HT-29 (cell line): ENCODE data around the gene PPT2. TPM values are rescaled to one million over a fixed set of nuclear protein-coding genes. Genes with fewer than 3 reads are reported as not detected.
"Not testable (repeated sequence)": the region's sequence is repeated elsewhere in the genome, so short reads cannot be mapped to it uniquely, and the experiment has no call there.

Experiments
- DNase-seq: peaks from one replicate; pipeline ENCODE4 v3.0.0-alpha.2; 2015; ENCODE audit warnings: low spot score
- total RNA-seq: library from RNA; depleted of rRNA; stranded (reverse); fragments of >200 nt; shearing (Covaris generic); gene quantifications from 2 replicates; pipeline ENCODE4 v1.2.3, GENCODE V29; 2014

Gene PPT2
- total RNA-seq, 1 experiment from 2014 or later, result 56.2 TPM

DNA sequence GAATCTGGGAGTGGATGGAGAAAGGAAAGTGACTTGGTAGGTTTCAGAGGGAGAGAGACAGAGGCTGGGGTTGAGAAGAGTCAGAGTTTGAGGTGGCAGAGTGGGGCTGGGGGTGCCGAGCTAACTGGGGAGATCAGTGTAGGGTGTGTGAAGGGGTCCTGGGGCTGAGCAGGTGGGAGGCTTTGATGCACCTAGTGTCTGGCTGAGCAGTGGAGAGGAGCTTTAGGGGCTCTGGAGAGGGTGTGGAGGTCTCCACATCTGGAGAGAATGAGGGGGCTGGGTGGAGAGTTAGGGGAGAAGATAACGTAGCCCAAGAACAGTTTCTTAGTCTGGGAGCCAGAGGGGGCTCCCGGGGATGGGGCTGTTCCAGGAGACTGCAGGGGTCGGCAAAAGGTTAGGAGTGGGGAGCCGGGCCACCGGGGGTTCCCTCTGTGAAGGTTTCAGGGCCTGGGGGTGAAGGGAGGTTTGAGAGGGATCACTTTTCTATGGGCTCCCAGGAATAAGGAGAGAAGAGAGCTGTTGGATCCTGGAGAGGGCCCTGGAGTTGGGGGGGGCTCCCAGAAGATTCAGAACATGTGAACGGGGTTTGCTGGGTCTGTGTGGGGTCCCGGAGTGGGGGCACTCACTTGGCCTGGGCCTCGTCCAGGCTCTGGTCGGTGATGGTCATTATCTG is 35.3 kb downstream of the PPT2 start:
- no peak for DNase-seq

- DNase-seq, result no peak
Measured at GRCh38 chr6:32189742-32190053, 35.8 kb downstream of the PPT2 start.

DNA sequence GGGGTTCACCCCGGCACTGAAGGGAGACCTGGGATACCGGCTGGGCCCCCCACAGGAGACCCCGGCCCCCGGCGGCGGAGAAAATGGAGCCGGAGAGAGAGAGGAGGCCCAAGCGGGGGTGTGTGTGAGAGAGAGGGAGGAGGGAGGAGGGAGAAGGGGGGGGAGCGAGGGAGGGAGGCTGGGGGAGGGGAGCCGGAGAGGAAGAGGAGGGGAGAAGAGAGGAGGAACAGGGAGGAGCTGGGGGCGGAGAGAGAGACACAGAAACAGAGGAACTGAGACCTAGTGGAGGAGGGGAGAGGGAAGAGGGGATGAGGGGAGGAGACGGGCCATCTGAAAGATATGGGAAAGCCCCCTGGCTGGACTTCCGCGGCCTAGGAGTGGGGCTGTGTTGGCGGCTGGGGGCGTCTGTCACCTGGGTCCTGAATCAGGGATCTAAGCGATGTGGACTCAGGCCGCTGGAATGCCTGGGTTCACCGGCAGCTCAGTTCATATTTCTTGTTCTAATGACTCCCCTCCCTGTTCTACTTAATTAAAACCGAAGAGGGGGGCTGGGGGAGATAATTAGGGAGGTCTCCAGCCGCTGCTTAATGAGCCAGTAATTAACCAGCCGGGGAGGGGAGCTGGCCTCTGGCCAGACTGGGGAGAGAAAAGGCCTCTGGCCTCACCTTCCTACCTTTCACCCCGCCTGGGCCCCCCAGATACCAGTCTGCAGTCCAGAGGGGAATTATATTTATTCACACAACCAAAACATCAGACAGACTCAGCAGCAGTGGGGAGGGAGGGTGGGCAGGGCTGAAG is 36.3 kb downstream of the PPT2 start, which contains the start of gene PBX2:
Gene PBX2 (minus strand): TSS at position 149 of the 798 bp plus-strand sequence. CDS start 287 bp downstream, outside the sequence.
- DNase-seq, result peak; percentile 73

- no peak for DNase-seq
Measured at GRCh38 chr6:32190911-32191677, 37.2 kb downstream of the PPT2 start.

- no peak for DNase-seq
Measured at GRCh38 chr6:32191696-32192607, 38.0 kb downstream of the PPT2 start.

- no peak for DNase-seq
Measured at GRCh38 chr6:32192608-32193039, 38.7 kb downstream of the PPT2 start, which contains the start of gene GPSM3. Gene GPSM3 (minus strand): TSS chr6:32192643. CDS start chr6:32192513, 130 bp downstream.

DNA sequence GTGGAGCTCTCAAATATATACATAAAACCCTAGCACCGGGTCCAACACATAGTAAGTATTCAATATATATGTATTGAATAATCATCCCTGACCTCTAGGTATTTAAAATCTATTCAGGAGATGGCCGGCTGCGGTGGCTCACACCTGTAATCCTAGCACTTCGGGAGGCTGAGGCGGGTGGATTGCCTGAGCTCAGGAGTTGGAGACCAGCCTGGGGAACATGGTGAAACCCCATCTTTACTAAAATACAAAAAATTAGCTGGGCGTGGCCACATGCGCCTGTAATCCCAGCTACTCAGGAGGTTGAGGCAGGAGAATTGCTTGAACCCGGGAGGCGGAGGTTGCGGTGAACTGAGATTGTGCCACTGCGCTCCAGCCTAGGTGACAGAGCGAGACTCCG is 39.2 kb downstream of the PPT2 start:
- not testable (repeated sequence) for DNase-seq

- DNase-seq, result no peak
Measured at GRCh38 chr6:32194388-32194787, 40.4 kb downstream of the PPT2 start.

DNA sequence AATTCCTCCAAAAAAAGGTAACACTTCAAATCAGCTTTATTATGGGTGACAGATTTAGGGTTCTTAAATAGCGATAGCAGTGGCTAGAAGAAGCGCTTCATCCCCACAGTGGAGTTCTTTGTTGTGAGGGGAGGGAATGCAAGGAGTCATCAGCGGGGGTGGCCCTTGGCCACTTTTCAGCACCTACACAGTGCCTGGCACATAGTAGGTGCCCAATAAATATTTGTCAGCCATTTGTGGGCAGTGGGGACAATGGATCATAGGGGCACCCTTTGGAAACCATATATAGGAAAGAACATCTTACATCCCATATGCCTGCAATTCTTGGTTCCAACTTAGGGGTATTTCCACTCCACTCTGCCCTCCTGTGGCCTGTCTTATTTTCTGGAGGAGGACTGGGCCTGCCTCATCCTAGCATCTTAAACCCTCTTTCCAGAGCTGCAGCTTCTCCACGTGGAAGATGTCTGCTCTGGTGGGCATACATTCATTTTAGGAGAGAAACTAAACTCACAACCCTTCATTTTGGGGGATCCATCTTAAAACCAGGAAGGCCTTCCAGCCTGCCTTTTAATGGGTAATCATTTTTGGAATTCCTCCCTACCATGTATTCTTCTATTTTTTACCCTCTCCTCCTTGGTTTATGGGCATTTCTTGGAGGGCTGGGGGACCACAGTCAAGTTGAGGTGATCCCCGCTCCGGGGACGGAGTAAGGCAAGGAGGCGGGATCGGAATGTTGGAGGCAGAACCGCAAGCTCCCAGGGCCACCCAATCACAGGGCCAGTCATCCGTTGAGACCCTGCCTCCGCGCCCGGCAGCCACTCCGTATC is 41.1 kb downstream of the PPT2 start:
- peak; percentile 64 for DNase-seq

DNA sequence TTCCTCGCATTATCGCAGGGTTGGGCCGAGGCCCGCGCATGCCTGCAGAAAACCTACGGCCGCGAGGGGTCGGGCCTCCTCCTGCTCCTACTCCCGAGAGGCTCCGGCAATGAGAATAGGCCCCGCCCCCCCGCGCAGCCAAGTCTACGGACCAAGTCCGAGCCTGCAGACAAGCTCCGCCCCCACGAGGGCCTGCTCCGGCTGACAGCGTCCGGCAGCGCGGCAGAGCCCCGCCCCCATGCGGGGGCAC is 41.6 kb downstream of the PPT2 start:
- peak; percentile 99 for DNase-seq

DNA sequence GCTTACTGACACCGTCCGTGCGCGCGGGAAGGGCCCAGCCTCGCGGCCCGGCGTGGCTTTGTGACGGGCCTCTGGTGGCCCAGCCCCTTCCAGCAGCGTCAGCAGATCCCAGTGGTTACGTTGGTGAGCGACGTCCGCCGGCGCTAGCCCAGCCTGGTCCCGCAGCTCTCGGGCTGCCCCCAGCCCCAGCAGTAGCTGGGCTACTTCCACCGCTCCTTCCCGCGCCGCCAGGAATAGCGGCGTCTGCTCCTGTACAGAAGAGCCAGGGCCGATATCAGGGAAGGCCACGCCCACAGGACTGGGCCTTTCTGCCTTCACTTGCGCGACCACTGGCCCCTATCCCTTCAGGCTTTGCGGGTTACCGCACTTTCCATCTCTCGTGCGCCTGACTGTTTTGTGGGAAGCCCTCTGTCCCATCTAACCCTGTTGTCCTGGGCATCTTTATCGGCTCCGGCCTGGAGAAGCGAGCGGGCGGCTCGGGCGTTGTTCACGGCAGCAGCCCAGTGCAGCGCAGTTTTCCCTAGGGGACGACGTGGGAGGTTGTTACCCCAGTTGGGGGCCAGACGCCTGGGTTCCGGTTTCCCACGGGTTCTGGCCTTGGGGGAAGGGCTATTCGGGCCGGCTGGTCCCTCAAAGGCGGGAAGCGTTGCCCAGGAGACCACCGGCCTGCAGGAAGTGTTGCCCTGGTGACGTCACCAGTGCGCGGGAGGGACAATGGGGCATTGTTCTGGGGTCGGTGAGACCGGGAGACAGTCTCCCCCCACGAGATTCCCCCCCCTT is 42.2 kb downstream of the PPT2 start:
- peak; percentile 86 for DNase-seq

- peak; percentile 19 for DNase-seq
Measured at GRCh38 chr6:32196682-32197616, 43.0 kb downstream of the PPT2 start.

DNA sequence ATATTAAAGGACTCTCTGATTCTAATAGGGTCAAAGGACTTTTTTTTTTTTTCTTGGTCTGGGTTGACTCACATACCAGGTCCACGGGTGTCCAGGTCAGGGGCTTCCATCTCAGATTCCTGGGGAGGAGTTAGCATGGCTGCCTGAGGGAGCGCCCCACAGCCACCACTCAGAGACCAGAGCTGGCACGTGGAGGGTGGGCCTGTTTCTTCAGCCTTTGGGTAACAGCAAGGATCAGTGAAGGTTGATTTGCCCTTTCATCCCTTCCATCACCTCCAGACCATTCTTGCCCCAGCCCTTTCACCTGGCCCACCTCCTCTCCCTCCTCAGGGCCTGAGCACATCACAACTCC is 44.4 kb downstream of the PPT2 start:
- no peak for DNase-seq

DNA sequence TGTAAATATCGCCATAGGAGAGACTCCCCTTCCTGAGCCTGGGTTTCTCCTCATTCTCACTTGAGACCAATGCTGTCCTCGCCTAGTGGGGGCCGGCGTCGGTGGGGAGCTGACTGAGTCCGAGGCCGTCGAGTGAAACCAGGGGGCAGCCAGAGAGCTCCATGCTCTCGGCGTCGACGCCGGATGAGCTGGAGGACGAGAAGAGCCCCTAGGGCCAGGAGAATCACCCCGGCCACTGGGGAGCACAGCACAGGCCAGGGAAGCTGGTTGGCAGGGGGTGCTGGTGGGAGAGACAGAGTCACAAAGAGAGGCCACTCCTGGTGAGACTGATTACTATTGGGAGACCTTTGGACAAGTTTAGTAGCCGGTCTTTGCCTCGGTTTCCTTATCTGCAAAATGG is 44.9 kb downstream of the PPT2 start:
- DNase-seq, result no peak

- no peak for DNase-seq
Measured at GRCh38 chr6:32200711-32201475, 47.0 kb downstream of the PPT2 start.

GRCh38 chr6:32202186-32202585 is 48.2 kb downstream of the PPT2 start:
- no peak for DNase-seq

- DNase-seq, result no peak
Measured at GRCh38 chr6:32203426-32204267, 49.7 kb downstream of the PPT2 start.
